ENCODE measurements around the gene PRKCZ.

GRCh38 chr1:2080140-2080539 is 29.9 kb downstream of the PRKCZ start:
- TF ChIP-seq CTCF (IDR thresholded peaks at IDR 0.05; ENCODE audit: insufficient read depth, low read length) (no peak), POLR2AphosphoS5 (IDR thresholded peaks at IDR 0.05; ENCODE audit: low read depth) (no peak)

Measured in HL-60 (cell line).